KMS-11 (cell line): ENCODE results near the gene RALBP1.

ENCODE experiments used
- H2AFZ ChIP-seq: fragments of 200-600 bp; sonication (generic); 2 replicates; pipeline ENCODE4 v1.6.1; 2016; ENCODE audit warnings: antibody characterized with exemption, mixed run types, low read depth
- H3K27ac ChIP-seq: fragments of 200-600 bp; sonication (generic); 2 replicates; pipeline ENCODE4 v1.6.1; 2016; ENCODE audit warnings: mild to moderate bottlenecking, mixed run types
- H3K27me3 ChIP-seq: fragments of 200-600 bp; sonication (generic); 2 replicates; pipeline ENCODE4 v1.6.1; 2017; ENCODE audit warnings: mild to moderate bottlenecking, low read depth, mixed run types, moderate library complexity; ENCODE audit not compliant: insufficient read depth
- H3K36me3 ChIP-seq: fragments of 200-600 bp; sonication (generic); 2 replicates; pipeline ENCODE4 v1.6.1; 2017; ENCODE audit warnings: mild to moderate bottlenecking, mixed run types; ENCODE audit not compliant: insufficient read depth
- H3K4me1 ChIP-seq: fragments of 200-600 bp; sonication (generic); 2 replicates; pipeline ENCODE4 v1.6.1; 2016; ENCODE audit warnings: mild to moderate bottlenecking, low read depth, mixed run types; ENCODE audit not compliant: poor library complexity, severe bottlenecking
- H3K4me2 ChIP-seq: fragments of 200-600 bp; sonication (generic); 2 replicates; pipeline ENCODE4 v1.7.0; 2016; ENCODE audit warnings: mild to moderate bottlenecking, mixed run types
- H3K4me3 ChIP-seq: fragments of 200-600 bp; sonication (generic); IDR thresholded peaks from 2 replicates; pipeline ENCODE4 v1.6.1; 2017; ENCODE audit warnings: low read depth, low read length, mixed read lengths; ENCODE audit not compliant: insufficient read depth
- H3K79me2 ChIP-seq: fragments of 200-600 bp; sonication (generic); 2 replicates; pipeline ENCODE4 v1.6.1; 2016; ENCODE audit warnings: low read depth, mixed run types; ENCODE audit not compliant: insufficient read depth
- H3K9ac ChIP-seq: fragments of 200-600 bp; sonication (generic); 2 replicates; pipeline ENCODE4 v1.6.1; 2016; ENCODE audit warnings: mild to moderate bottlenecking, mixed run types
- H4K20me1 ChIP-seq: fragments of 200-600 bp; sonication (generic); 2 replicates; pipeline ENCODE4 v1.6.1; 2016; ENCODE audit warnings: mild to moderate bottlenecking, mixed run types; ENCODE audit not compliant: insufficient read depth
- CTCF ChIP-seq: fragments of 200-600 bp; sonication (generic); conservative IDR thresholded peaks from 2 replicates; pipeline ENCODE4 v1.6.1; 2017; ENCODE audit warnings: low read depth, mild to moderate bottlenecking, antibody characterized with exemption, low read length, moderate library complexity, mixed read lengths

Gene RALBP1

GRCh38 chr18:9574473-9575115 lies 99.3 kb downstream of the RALBP1 start:
- Histone ChIP-seq H3K36me3 (peaks cover 4% of the 10 kb centered on the region; the same call in 1 of the 2 replicates), H3K27me3 (no peaks in the 10 kb centered on the region), H3K4me3 (no peak overlapping the region), H3K27ac (no peak overlapping the region), H3K9ac (no peak overlapping the region), H2AFZ (no peak overlapping the region), H4K20me1 (no peaks in the 10 kb centered on the region), H3K79me2 (no peaks in the 10 kb centered on the region), H3K4me2 (no peak overlapping the region), H3K4me1 (no peaks in the 10 kb centered on the region)
- TF ChIP-seq CTCF, result no peak

GRCh38 chr18:9575558-9575957 lies 100.2 kb downstream of the RALBP1 start:
- H3K27me3 ChIP-seq, result no peaks in the 10 kb centered on the region
- H3K4me3 ChIP-seq, result no peak overlapping the region
- no peaks in the 10 kb centered on the region for H3K79me2 ChIP-seq
- no peak overlapping the region for H3K4me2 ChIP-seq
- peaks cover 4% of the 10 kb centered on the region; the same call in 1 of the 2 replicates for H3K36me3 ChIP-seq
- peak; percentile 62 for TF ChIP-seq CTCF
- H3K9ac ChIP-seq, result no peak overlapping the region
- no peak overlapping the region for H2AFZ ChIP-seq
- H3K27ac ChIP-seq, result no peak overlapping the region
- H3K4me1 ChIP-seq, result no peaks in the 10 kb centered on the region
- H4K20me1 ChIP-seq, result no peaks in the 10 kb centered on the region

- Histone ChIP-seq H3K27ac (no peak overlapping the region), H3K4me3 (no peak overlapping the region), H3K79me2 (no peaks in the 10 kb centered on the region), H3K27me3 (no peaks in the 10 kb centered on the region), H3K4me1 (no peaks in the 10 kb centered on the region), H4K20me1 (no peaks in the 10 kb centered on the region), H2AFZ (no peak overlapping the region), H3K4me2 (no peak overlapping the region), H3K9ac (no peak overlapping the region), H3K36me3 (peaks cover 10% of the 10 kb centered on the region)
- TF ChIP-seq CTCF, result no peak
Observed at GRCh38 chr18:9577361-9577760, 102.0 kb downstream of the RALBP1 start.

- Histone ChIP-seq H2AFZ (no peak overlapping the region), H3K27me3 (no peaks in the 10 kb centered on the region), H3K4me1 (no peaks in the 10 kb centered on the region), H3K4me2 (no peak overlapping the region), H3K27ac (no peak overlapping the region), H3K9ac (no peak overlapping the region), H3K79me2 (no peaks in the 10 kb centered on the region), H3K36me3 (peaks cover 10% of the 10 kb centered on the region), H4K20me1 (no peaks in the 10 kb centered on the region), H3K4me3 (no peak overlapping the region)
- no peak for TF ChIP-seq CTCF
Observed at GRCh38 chr18:9578306-9578705, 103.0 kb downstream of the RALBP1 start.
